ENCODE data around the gene DPP10. TPM values are rescaled to one million over a fixed set of nuclear protein-coding genes. Genes with fewer than 3 reads are reported as not detected.

The DPP10 gene
- total and polyA plus RNA-seq, 4 donors = 0.08 to 5.0 (median 0.27) TPM

DNA sequence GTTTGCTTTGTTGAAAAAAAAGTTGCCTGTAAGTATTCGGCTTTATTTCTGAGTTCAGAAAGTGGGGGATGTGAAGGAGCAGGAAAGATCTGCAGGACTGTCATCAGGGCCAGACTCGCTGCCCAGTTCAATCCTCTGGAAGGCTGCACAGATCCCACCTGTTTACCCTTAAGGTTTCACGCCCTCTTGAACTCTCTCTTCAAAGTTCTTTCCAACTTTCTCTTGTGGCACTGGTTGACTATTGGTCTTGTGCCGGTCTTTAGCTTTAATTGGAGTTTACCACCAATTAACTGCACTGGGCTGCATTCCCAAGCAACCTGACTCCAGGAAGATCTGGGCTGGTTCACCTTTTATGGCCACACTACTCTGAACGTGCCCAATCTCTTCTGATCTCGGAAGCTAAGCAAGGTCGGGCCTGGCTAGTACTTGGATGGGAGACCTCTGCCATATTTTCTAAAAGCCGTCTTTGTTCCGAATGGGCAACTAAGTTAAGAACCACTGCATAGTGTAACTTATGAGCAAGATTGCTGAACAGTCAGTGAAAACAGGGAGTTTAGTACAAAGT lies 495.0 kb downstream of the DPP10 start:
- H3K9me3 ChIP-seq (ENCODE audit: control insufficient read depth in 4 of 4, insufficient read depth in 3 of 4, low read length in 3 of 4) = no peaks in the 10 kb centered on the region
- ATAC-seq (ENCODE audit: insufficient read depth, low FRiP score) (no peak), DNase-seq (no peak)
- H3K27ac ChIP-seq (ENCODE audit: low read depth in 1 of 2, low read length in 1 of 2) = no peak overlapping the region
- no peak for TF ChIP-seq CTCF (IDR thresholded peaks at IDR 0.05; ENCODE audit: control extremely low read depth, extremely low read depth)
- no peaks in the 10 kb centered on the region for H3K36me3 ChIP-seq (ENCODE audit: control insufficient read depth in 4 of 4, insufficient read depth in 4 of 4, low read length in 4 of 4)
- no peak overlapping the region for H3K9ac ChIP-seq (ENCODE audit: insufficient read depth in 1 of 2, low read length in 2 of 2)
- H3K27me3 ChIP-seq (ENCODE audit: control insufficient read depth in 3 of 3, insufficient read depth in 3 of 3, low read length in 2 of 3) = no peaks in the 10 kb centered on the region
- H3K4me1 ChIP-seq (ENCODE audit: control insufficient read depth in 5 of 5, insufficient read depth in 5 of 5, low read length in 5 of 5) = no peaks in the 10 kb centered on the region
- no peak overlapping the region for H3K4me3 ChIP-seq
- 81% methylated on average over 9 of the region's 9 CpGs for WGBS, 2 donors

DNA sequence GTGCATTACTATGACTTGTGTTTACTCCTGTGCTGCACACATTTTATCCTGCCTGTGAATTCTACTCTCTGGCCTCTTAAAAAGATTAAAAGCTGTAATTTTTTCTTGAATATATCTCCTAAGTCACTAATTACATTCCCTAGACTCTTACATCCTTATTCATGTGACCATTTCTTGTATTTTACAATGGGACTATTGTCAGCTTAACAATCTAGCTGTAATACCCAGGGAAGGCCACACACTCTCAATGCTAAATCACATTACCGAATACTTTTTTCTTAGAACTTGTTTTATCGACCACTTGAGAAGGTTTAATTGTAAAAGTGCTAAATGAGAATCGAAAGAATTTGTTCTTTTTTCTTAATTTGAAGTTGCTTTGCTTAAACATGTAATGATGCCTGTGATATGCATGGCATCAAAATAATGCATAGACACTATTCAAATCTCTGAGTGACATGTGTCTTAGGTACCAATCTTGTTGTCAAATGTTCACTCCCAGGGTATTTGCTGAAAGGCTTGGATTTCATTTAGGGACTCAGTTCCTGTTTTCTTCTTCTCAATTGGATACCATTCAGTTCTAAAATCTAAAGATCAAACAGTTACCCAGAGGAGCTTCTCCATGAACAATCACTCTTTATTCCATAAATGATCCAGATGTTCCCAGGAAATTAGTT lies 498.5 kb downstream of the DPP10 start:
- Histone ChIP-seq H3K36me3 (ENCODE audit: control insufficient read depth in 4 of 4, insufficient read depth in 4 of 4, low read length in 4 of 4) (no peaks in the 10 kb centered on the region), H3K27ac (ENCODE audit: low read depth in 1 of 2, low read length in 1 of 2) (no peak overlapping the region), H3K9me3 (ENCODE audit: control insufficient read depth in 4 of 4, insufficient read depth in 3 of 4, low read length in 3 of 4) (no peaks in the 10 kb centered on the region), H3K4me1 (ENCODE audit: control insufficient read depth in 5 of 5, insufficient read depth in 5 of 5, low read length in 5 of 5) (no peaks in the 10 kb centered on the region), H3K4me3 (no peak overlapping the region), H3K9ac (ENCODE audit: insufficient read depth in 1 of 2, low read length in 2 of 2) (no peak overlapping the region), H3K27me3 (ENCODE audit: control insufficient read depth in 3 of 3, insufficient read depth in 3 of 3, low read length in 2 of 3) (no peaks in the 10 kb centered on the region)
- no peak for ATAC-seq (ENCODE audit: insufficient read depth, low FRiP score)
- no peak for DNase-seq
- 75 to 88% methylated on average over 3 of the region's 3 CpGs for WGBS, 2 donors
- no peak for TF ChIP-seq CTCF (IDR thresholded peaks at IDR 0.05; ENCODE audit: control extremely low read depth, extremely low read depth)

- Histone ChIP-seq H3K27ac (ENCODE audit: low read depth in 1 of 2, low read length in 1 of 2) (no peak overlapping the region), H3K4me1 (ENCODE audit: control insufficient read depth in 5 of 5, insufficient read depth in 5 of 5, low read length in 5 of 5) (no peaks in the 10 kb centered on the region), H3K9ac (ENCODE audit: insufficient read depth in 1 of 2, low read length in 2 of 2) (no peak overlapping the region), H3K9me3 (ENCODE audit: control insufficient read depth in 4 of 4, insufficient read depth in 3 of 4, low read length in 3 of 4) (no peaks in the 10 kb centered on the region), H3K4me3 (no peak overlapping the region), H3K36me3 (ENCODE audit: control insufficient read depth in 4 of 4, insufficient read depth in 4 of 4, low read length in 4 of 4) (no peaks in the 10 kb centered on the region), H3K27me3 (ENCODE audit: control insufficient read depth in 3 of 3, insufficient read depth in 3 of 3, low read length in 2 of 3) (no peaks in the 10 kb centered on the region)
- TF ChIP-seq CTCF (IDR thresholded peaks at IDR 0.05; ENCODE audit: control extremely low read depth, extremely low read depth) = no peak
- ATAC-seq (ENCODE audit: insufficient read depth, low FRiP score) (no peak), DNase-seq (peak in 1 of 3 donors; percentile 4)
- 56 to 83% methylated on average over 2 of the region's 2 CpGs for WGBS, 2 donors
Measured at GRCh38 chr2:114949228-114949804, 506.9 kb downstream of the DPP10 start.

Data from lung (tissue), 12 donors.